ENCODE data around the gene MYO5B. TPM values are rescaled to one million over a fixed set of nuclear protein-coding genes. Genes with fewer than 3 reads are reported as not detected.

The MYO5B gene
- total and polyA plus RNA-seq, 2 experiments from 2014 or later: 20.3 to 41.9 TPM

GRCh38 chr18:50170004-50170403 lies 24.9 kb downstream of the MYO5B start:
- H3K4me1 ChIP-seq (ENCODE audit: insufficient read depth): no peaks in the 10 kb centered on the region
- TF ChIP-seq EZH2phosphoT487 (IDR thresholded peaks at IDR 0.05; ENCODE audit: low read depth, severe bottlenecking, unreplicated experiment) (no peak), EZH2 (IDR thresholded peaks at IDR 0.05; ENCODE audit: borderline replicate concordance) (no peak), CTCF (IDR thresholded peaks at IDR 0.05; ENCODE audit: poor library complexity) (no peak)
- H3K36me3 ChIP-seq (replicated peaks; ENCODE audit: insufficient read depth, low read depth): no peaks in the 10 kb centered on the region
- H3K9me2 ChIP-seq (replicated peaks; ENCODE audit: insufficient read depth): no peaks in the 10 kb centered on the region
- peaks cover 4% of the 10 kb centered on the region for H4K20me1 ChIP-seq (ENCODE audit: insufficient read depth, poor library complexity, severe bottlenecking)
- WGBS (ENCODE audit: low lambda C conversion rate, missing lambda C conversion rate): 90% methylated on average over 5 of the region's 5 CpGs
- H3K27ac ChIP-seq: no peak overlapping the region
- DNase-seq (ENCODE audit: low spot score): no peak
- no peaks in the 10 kb centered on the region for H3K9me3 ChIP-seq (ENCODE audit: low read depth)
- peaks cover 48% of the 10 kb centered on the region for H3K79me2 ChIP-seq
- no peak overlapping the region for H3K4me2 ChIP-seq
- no peak overlapping the region for H3K4me3 ChIP-seq
- no peaks in the 10 kb centered on the region for H3K27me3 ChIP-seq
- no peak overlapping the region for H2AFZ ChIP-seq

GRCh38 chr18:50169149-50169548 lies 25.8 kb downstream of the MYO5B start:
- H4K20me1 ChIP-seq (ENCODE audit: insufficient read depth, poor library complexity, severe bottlenecking): peaks cover 4% of the 10 kb centered on the region
- no peak overlapping the region for H3K27ac ChIP-seq
- DNase-seq (ENCODE audit: low spot score): no peak
- no peak overlapping the region for H2AFZ ChIP-seq
- no peaks in the 10 kb centered on the region for H3K36me3 ChIP-seq (replicated peaks; ENCODE audit: insufficient read depth, low read depth)
- no peak for TF ChIP-seq CTCF (IDR thresholded peaks at IDR 0.05; ENCODE audit: poor library complexity)
- TF ChIP-seq EZH2phosphoT487 (IDR thresholded peaks at IDR 0.05; ENCODE audit: low read depth, severe bottlenecking, unreplicated experiment): no peak
- no peak for TF ChIP-seq EZH2 (IDR thresholded peaks at IDR 0.05; ENCODE audit: borderline replicate concordance)
- peaks cover 50% of the 10 kb centered on the region for H3K79me2 ChIP-seq
- H3K4me3 ChIP-seq: no peak overlapping the region
- H3K4me2 ChIP-seq: no peak overlapping the region
- no peaks in the 10 kb centered on the region for H3K9me2 ChIP-seq (replicated peaks; ENCODE audit: insufficient read depth)
- no peaks in the 10 kb centered on the region for H3K9me3 ChIP-seq (ENCODE audit: low read depth)
- no peaks in the 10 kb centered on the region for H3K27me3 ChIP-seq
- 95% methylated on average over 2 of the region's 2 CpGs for WGBS (ENCODE audit: low lambda C conversion rate, missing lambda C conversion rate)
- H3K4me1 ChIP-seq (ENCODE audit: insufficient read depth): no peaks in the 10 kb centered on the region

- Histone ChIP-seq H3K27ac (no peak overlapping the region), H4K20me1 (ENCODE audit: insufficient read depth, poor library complexity, severe bottlenecking) (peaks cover 4% of the 10 kb centered on the region), H3K4me1 (ENCODE audit: insufficient read depth) (peaks cover 3% of the 10 kb centered on the region), H3K27me3 (no peaks in the 10 kb centered on the region), H3K9me2 (replicated peaks; ENCODE audit: insufficient read depth) (no peaks in the 10 kb centered on the region), H2AFZ (no peak overlapping the region), H3K9me3 (ENCODE audit: low read depth) (no peaks in the 10 kb centered on the region), H3K79me2 (peaks cover 50% of the 10 kb centered on the region), H3K36me3 (replicated peaks; ENCODE audit: insufficient read depth, low read depth) (no peaks in the 10 kb centered on the region), H3K4me2 (no peak overlapping the region), H3K4me3 (no peak overlapping the region)
- TF ChIP-seq CTCF (IDR thresholded peaks at IDR 0.05; ENCODE audit: poor library complexity) (no peak), EZH2phosphoT487 (IDR thresholded peaks at IDR 0.05; ENCODE audit: low read depth, severe bottlenecking, unreplicated experiment) (no peak), EZH2 (IDR thresholded peaks at IDR 0.05; ENCODE audit: borderline replicate concordance) (no peak)
- 95% methylated on average over 2 of the region's 2 CpGs for whole genome bisulfite sequencing (ENCODE audit: low lambda C conversion rate, missing lambda C conversion rate)
- no peak for DNase-seq (ENCODE audit: low spot score)
Measured at GRCh38 chr18:50167966-50168365, 27.0 kb downstream of the MYO5B start.

GRCh38 chr18:50166901-50167300 lies 28.0 kb downstream of the MYO5B start:
- Histone ChIP-seq H3K36me3 (replicated peaks; ENCODE audit: insufficient read depth, low read depth) (no peaks in the 10 kb centered on the region), H3K27me3 (no peaks in the 10 kb centered on the region), H3K4me1 (ENCODE audit: insufficient read depth) (peaks cover 8% of the 10 kb centered on the region), H3K9me3 (ENCODE audit: low read depth) (no peaks in the 10 kb centered on the region), H2AFZ (no peak overlapping the region), H3K27ac (no peak overlapping the region), H3K4me3 (no peak overlapping the region), H4K20me1 (ENCODE audit: insufficient read depth, poor library complexity, severe bottlenecking) (peaks cover 4% of the 10 kb centered on the region), H3K4me2 (no peak overlapping the region), H3K79me2 (peaks cover 53% of the 10 kb centered on the region), H3K9me2 (replicated peaks; ENCODE audit: insufficient read depth) (no peaks in the 10 kb centered on the region)
- 73% methylated on average over 3 of the region's 3 CpGs for WGBS (ENCODE audit: low lambda C conversion rate, missing lambda C conversion rate)
- no peak for TF ChIP-seq EZH2phosphoT487 (IDR thresholded peaks at IDR 0.05; ENCODE audit: low read depth, severe bottlenecking, unreplicated experiment)
- TF ChIP-seq CTCF (IDR thresholded peaks at IDR 0.05; ENCODE audit: poor library complexity): no peak
- no peak for TF ChIP-seq EZH2 (IDR thresholded peaks at IDR 0.05; ENCODE audit: borderline replicate concordance)
- DNase-seq (ENCODE audit: low spot score): no peak

Data from hepatocyte (in vitro differentiated cells).